ENCODE measurements around the gene ATXN7L1.

Gene ATXN7L1

DNA sequence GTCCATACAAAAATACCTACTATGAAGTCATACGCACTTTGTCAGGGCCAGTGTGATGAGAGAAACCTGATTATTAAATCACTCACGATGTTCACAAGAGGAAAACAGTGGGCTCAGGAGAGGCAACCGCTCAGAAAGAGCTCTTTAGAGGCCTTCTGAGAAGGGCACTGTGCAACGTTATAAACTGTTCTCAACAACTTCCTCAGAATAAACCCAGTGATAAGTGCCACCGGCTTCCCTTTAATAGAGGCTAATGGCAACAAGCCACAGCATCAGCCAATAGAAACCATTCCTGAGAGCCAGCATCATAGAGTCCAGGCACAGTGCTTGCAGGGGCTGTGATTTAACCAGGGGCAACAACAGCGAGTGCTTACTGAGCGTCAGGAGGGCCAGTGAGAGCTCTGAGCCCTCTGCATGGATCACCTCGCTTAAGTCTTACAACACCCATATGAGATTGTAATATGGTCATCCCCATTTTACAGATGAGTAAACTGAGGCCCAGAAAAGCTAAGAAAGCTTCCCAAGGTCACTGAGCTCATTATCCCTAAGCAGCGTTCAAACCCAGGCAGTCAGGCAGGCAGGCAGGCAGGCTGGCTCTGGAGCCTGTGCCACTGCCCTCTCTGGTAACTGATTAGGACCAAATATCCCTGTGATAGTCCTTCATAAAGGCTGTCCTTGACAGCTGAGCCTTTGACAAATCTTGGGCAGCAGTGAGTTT is 30.9 kb upstream of the ATXN7L1 start:
- H3K4me3 ChIP-seq (ENCODE audit: low read length in 2 of 2) = no peak overlapping the region
- H3K4me1 ChIP-seq (ENCODE audit: control insufficient read depth, insufficient read depth, low read length) = peaks cover 12% of the 10 kb centered on the region
- H3K27ac ChIP-seq (ENCODE audit: low read length) = peak overlapping the region; percentile 76

DNA sequence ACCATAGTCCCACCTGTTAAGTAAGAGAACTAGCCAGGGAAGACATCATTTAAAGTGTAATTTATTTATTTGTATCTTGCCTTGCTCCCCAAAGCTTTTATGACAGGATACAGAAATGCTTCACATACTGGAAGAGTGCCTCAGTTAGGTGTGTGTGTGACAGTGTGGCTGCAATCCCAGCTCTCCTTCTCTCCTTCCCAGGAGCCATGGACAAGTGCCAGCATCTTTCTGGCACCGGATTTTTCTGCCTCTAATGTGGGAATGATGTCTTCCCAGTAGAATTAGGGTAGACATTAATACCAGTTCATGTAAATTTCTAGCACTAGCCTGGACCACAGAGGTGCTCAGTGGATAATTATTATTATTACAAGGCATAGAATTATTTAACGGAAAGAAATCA is 30.3 kb upstream of the ATXN7L1 start:
- H3K9me3 ChIP-seq (ENCODE audit: control insufficient read depth in 2 of 2, low read length in 2 of 2) = no peaks in the 10 kb centered on the region
- peaks cover 12% of the 10 kb centered on the region for H3K4me1 ChIP-seq (ENCODE audit: control insufficient read depth, insufficient read depth, low read length)
- H3K9ac ChIP-seq (ENCODE audit: low read length in 2 of 2) = no peak overlapping the region
- H3K27ac ChIP-seq (ENCODE audit: low read length) = peak overlapping the region; percentile 76
- no peaks in the 10 kb centered on the region for H3K27me3 ChIP-seq (ENCODE audit: control insufficient read depth in 1 of 2, insufficient read depth in 2 of 2, low read length in 2 of 2)
- H3K4me3 ChIP-seq (ENCODE audit: low read length in 2 of 2) = no peak overlapping the region
- peaks cover 4 to 6% of the 10 kb centered on the region in 2 donors for H3K36me3 ChIP-seq (ENCODE audit: control insufficient read depth in 2 of 2, insufficient read depth in 2 of 2, low read length in 2 of 2)

More for the DNA sequence above, 30.9 kb upstream of the ATXN7L1 start:
- H3K36me3 ChIP-seq (ENCODE audit: control insufficient read depth in 2 of 2, insufficient read depth in 2 of 2, low read length in 2 of 2) = peaks cover 4 to 9% of the 10 kb centered on the region in 2 donors
- H3K27me3 ChIP-seq (ENCODE audit: control insufficient read depth in 1 of 2, insufficient read depth in 2 of 2, low read length in 2 of 2) = no peaks in the 10 kb centered on the region
- H3K9me3 ChIP-seq (ENCODE audit: control insufficient read depth in 2 of 2, low read length in 2 of 2) = no peaks in the 10 kb centered on the region
- no peak overlapping the region for H3K9ac ChIP-seq (ENCODE audit: low read length in 2 of 2)

DNA sequence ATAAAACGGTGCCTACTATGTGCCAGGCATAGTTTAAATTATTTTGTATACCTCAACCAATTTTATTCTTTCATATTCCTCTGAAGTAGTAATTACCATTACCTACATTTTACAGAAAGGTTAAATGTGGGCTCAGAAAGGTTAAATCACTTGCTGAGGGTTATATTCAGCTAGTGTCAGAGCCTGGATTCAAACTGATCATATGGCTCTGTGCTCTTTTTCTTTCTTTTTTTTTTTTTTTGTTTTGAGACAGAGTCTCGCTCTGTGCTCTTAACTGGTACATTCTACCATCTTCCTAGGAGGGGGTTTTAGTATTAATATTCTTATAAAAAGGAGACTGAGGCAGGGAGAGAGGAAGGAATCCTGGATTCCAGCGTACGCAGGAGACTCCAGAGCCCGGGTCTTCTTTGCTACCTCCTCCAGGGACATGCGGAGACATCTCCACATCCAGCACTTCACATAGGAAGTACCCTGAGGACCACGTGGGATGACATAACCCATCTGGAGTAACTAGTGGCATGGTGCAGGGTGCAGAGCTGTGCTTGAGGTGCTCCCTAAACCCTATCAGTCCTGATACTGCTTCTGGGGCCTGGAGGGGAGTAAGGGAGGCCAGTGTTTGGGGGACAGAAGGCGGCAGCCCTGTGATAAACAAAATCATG is 29.6 kb upstream of the ATXN7L1 start:
- peaks cover 12% of the 10 kb centered on the region for H3K4me1 ChIP-seq (ENCODE audit: control insufficient read depth, insufficient read depth, low read length)
- no peak overlapping the region for H3K4me3 ChIP-seq (ENCODE audit: low read length in 2 of 2)
- H3K9me3 ChIP-seq (ENCODE audit: control insufficient read depth in 2 of 2, low read length in 2 of 2) = no peaks in the 10 kb centered on the region
- H3K9ac ChIP-seq (ENCODE audit: low read length in 2 of 2) = no peak overlapping the region
- H3K36me3 ChIP-seq (ENCODE audit: control insufficient read depth in 2 of 2, insufficient read depth in 2 of 2, low read length in 2 of 2) = peaks cover 4 to 6% of the 10 kb centered on the region in 2 donors
- H3K27me3 ChIP-seq (ENCODE audit: control insufficient read depth in 1 of 2, insufficient read depth in 2 of 2, low read length in 2 of 2) = no peaks in the 10 kb centered on the region
- no peak overlapping the region for H3K27ac ChIP-seq (ENCODE audit: low read length)

DNA sequence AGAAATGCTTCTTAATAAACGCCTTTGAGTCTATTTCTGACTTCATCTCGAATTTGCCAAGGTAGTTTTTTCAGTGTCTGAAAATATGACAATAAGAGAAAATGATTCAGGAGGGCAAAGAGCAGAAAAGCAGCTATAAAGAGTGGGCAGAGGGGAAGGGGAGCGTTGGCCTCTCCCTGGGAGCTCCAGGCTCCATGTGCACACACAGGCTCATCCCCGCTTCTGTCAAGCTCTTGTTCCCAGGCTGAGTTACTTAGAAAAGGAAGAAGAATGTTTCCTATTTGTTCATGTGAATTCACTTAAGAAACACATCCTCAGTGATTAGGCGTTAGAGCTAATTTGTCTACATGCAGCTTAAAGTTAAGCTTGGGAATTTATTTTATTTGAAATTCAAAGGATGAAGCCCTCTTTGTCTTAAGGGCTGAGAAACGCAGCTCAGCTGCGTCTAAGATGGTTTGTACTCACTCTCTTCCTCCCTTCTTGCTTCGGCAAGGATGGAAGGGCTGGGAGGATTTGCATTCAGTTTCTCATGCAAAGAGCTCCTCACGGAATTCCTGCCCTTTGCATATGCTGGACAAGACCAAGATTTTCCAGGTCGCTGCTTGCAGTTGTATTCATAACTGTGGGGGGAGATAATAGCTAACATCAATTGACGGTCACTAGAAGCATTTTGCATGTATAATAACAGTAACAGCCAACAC is 29.0 kb upstream of the ATXN7L1 start:
- no peak overlapping the region for H3K4me3 ChIP-seq (ENCODE audit: low read length in 2 of 2)
- no peak overlapping the region for H3K27ac ChIP-seq (ENCODE audit: low read length)
- H3K27me3 ChIP-seq (ENCODE audit: control insufficient read depth in 1 of 2, insufficient read depth in 2 of 2, low read length in 2 of 2) = no peaks in the 10 kb centered on the region
- no peak overlapping the region for H3K9ac ChIP-seq (ENCODE audit: low read length in 2 of 2)
- H3K36me3 ChIP-seq (ENCODE audit: control insufficient read depth in 2 of 2, insufficient read depth in 2 of 2, low read length in 2 of 2) = peaks cover 0 to 2% of the 10 kb centered on the region in 2 donors
- H3K4me1 ChIP-seq (ENCODE audit: control insufficient read depth, insufficient read depth, low read length) = peaks cover 12% of the 10 kb centered on the region
- no peaks in the 10 kb centered on the region for H3K9me3 ChIP-seq (ENCODE audit: control insufficient read depth in 2 of 2, low read length in 2 of 2)

DNA sequence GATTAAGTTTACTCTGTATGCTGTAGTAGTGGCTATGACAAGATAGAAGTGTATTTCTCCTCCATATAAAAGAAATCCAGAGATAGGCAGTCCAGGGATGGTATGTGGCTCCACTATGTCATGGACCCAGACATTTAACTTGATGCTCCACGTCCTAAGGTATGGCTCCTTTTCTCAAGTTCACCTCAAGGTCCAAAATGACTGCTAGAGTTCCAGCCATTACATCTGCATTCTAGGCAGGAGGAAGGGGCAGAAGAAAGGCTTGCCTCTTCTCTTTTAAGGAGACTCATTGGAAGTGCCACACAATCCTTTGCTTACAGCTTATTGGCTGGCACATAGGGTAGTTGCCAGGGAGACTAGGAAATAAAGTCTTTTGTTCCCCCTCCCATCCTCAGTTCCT is 27.7 kb upstream of the ATXN7L1 start:
- Histone ChIP-seq H3K27ac (ENCODE audit: low read length) (no peak overlapping the region), H3K9me3 (ENCODE audit: control insufficient read depth in 2 of 2, low read length in 2 of 2) (no peaks in the 10 kb centered on the region), H3K4me3 (ENCODE audit: low read length in 2 of 2) (no peak overlapping the region), H3K36me3 (ENCODE audit: control insufficient read depth in 2 of 2, insufficient read depth in 2 of 2, low read length in 2 of 2) (no peaks in the 10 kb centered on the region), H3K4me1 (ENCODE audit: control insufficient read depth, insufficient read depth, low read length) (peaks cover 12% of the 10 kb centered on the region), H3K9ac (ENCODE audit: low read length in 2 of 2) (no peak overlapping the region), H3K27me3 (ENCODE audit: control insufficient read depth in 1 of 2, insufficient read depth in 2 of 2, low read length in 2 of 2) (no peaks in the 10 kb centered on the region)

DNA sequence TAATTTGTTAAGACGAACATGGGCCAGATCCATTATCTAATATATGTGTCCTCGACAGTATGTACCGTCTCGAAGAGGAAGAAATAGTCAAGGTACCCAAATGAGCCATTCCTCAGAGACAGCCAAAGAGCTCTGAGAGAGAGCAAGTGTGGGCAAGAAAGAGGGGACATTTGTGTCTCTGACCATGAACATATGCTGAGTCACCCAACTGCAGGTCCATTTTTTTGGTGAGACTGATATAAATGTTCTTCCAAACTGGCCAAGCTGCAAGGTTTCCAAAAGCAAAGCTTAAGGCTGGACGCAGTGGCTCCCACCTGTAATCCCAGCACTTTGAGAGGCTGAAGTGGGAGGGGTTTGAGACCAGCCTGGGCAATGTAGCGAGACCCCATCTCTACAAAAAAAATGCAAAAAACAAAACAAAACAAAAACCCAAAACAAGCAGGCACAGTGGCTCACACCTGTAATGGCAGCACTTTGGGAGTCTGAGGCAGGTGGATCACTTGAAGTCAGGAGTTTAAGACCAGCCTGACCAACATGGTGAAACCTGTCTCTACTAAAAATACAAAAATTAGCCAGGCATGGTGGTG is 26.0 kb upstream of the ATXN7L1 start:
- Histone ChIP-seq H3K27me3 (ENCODE audit: control insufficient read depth in 1 of 2, insufficient read depth in 2 of 2, low read length in 2 of 2) (no peaks in the 10 kb centered on the region), H3K4me1 (ENCODE audit: control insufficient read depth, insufficient read depth, low read length) (peaks cover 10% of the 10 kb centered on the region), H3K4me3 (ENCODE audit: low read length in 2 of 2) (no peak overlapping the region), H3K36me3 (ENCODE audit: control insufficient read depth in 2 of 2, insufficient read depth in 2 of 2, low read length in 2 of 2) (no peaks in the 10 kb centered on the region), H3K9ac (ENCODE audit: low read length in 2 of 2) (no peak overlapping the region), H3K27ac (ENCODE audit: low read length) (no peak overlapping the region), H3K9me3 (ENCODE audit: control insufficient read depth in 2 of 2, low read length in 2 of 2) (no peaks in the 10 kb centered on the region)

DNA sequence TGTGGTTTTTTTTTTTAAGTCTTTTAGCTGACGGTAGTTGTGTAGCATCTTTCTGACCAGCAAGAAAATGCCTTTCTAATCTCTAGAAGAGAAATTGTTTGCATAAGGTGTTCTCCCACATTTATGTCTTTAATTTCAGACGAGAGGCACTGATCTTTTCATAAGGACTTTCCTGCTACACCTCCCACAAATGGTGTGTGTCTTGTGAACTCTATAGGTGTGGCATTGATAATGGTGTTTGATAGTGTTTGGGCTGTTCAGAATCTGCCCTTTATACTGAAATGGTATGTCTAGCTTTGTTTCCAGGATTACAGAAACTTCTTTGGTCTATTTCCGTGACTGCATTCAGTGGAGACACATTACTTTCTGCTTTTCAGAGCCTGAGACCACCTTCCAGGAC is 21.6 kb upstream of the ATXN7L1 start:
- Histone ChIP-seq H3K4me1 (ENCODE audit: control insufficient read depth, insufficient read depth, low read length) (peaks cover 4% of the 10 kb centered on the region), H3K4me3 (ENCODE audit: low read length in 2 of 2) (no peak overlapping the region), H3K27ac (ENCODE audit: low read length) (no peak overlapping the region), H3K36me3 (ENCODE audit: control insufficient read depth in 2 of 2, insufficient read depth in 2 of 2, low read length in 2 of 2) (peaks cover 0 to 6% of the 10 kb centered on the region in 2 donors), H3K27me3 (ENCODE audit: control insufficient read depth in 1 of 2, insufficient read depth in 2 of 2, low read length in 2 of 2) (no peaks in the 10 kb centered on the region), H3K9ac (ENCODE audit: low read length in 2 of 2) (no peak overlapping the region), H3K9me3 (ENCODE audit: control insufficient read depth in 2 of 2, low read length in 2 of 2) (no peaks in the 10 kb centered on the region)

DNA sequence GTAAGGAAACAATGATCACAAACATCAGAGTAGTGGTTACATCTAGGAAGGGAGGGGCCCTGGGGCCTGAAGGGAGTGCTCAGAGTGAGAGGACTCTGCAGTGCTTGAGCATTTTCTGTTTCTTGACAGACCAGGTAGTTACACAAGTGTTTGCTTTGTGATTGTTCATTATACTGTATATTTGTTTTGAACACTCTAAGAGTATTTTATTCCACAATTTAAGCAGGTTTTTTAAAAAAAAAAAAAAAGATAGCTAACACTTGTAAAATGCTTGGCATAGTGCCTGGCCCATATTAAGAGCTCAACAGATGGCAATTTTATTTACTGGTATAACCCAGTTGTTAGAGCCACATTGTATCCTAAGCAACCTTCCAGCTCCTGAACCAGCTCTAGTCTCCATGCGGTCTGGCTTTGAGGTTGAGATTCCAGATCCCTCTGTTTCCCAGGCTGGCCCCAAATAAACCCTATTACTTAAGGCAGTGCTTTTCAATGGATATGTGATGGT is 20.1 kb upstream of the ATXN7L1 start:
- H3K4me1 ChIP-seq (ENCODE audit: control insufficient read depth, insufficient read depth, low read length) = peaks cover 4% of the 10 kb centered on the region
- H3K36me3 ChIP-seq (ENCODE audit: control insufficient read depth in 2 of 2, insufficient read depth in 2 of 2, low read length in 2 of 2) = peaks cover 4 to 11% of the 10 kb centered on the region in 2 donors
- H3K9me3 ChIP-seq (ENCODE audit: control insufficient read depth in 2 of 2, low read length in 2 of 2) = no peaks in the 10 kb centered on the region
- H3K4me3 ChIP-seq (ENCODE audit: low read length in 2 of 2) = no peak overlapping the region
- no peaks in the 10 kb centered on the region for H3K27me3 ChIP-seq (ENCODE audit: control insufficient read depth in 1 of 2, insufficient read depth in 2 of 2, low read length in 2 of 2)
- H3K9ac ChIP-seq (ENCODE audit: low read length in 2 of 2) = no peak overlapping the region
- no peak overlapping the region for H3K27ac ChIP-seq (ENCODE audit: low read length)

DNA sequence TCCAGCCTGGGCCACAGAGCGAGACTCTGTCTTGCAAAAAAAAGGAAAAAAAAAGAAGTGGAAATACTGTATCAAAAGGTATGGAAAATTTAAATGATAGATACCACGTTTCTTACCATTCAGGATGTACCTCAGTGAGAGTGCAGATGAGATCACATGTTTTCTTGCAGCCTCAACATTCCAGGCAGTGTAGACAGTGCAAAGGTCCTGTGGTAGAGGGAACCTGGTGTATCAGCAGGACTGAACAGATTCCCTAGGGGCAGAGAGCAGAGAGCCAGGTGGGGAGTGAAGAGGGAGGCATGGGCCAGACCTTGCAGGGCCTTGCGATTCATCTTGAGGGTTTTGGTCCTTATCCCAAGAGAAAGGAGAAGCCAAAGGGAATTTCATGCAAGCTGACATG is 17.7 kb upstream of the ATXN7L1 start:
- Histone ChIP-seq H3K36me3 (ENCODE audit: control insufficient read depth in 2 of 2, insufficient read depth in 2 of 2, low read length in 2 of 2) (peaks cover 15 to 17% of the 10 kb centered on the region in 2 donors), H3K4me1 (ENCODE audit: control insufficient read depth, insufficient read depth, low read length) (peaks cover 4% of the 10 kb centered on the region), H3K9me3 (ENCODE audit: control insufficient read depth in 2 of 2, low read length in 2 of 2) (no peaks in the 10 kb centered on the region), H3K27ac (ENCODE audit: low read length) (no peak overlapping the region), H3K4me3 (ENCODE audit: low read length in 2 of 2) (no peak overlapping the region), H3K9ac (ENCODE audit: low read length in 2 of 2) (no peak overlapping the region), H3K27me3 (ENCODE audit: control insufficient read depth in 1 of 2, insufficient read depth in 2 of 2, low read length in 2 of 2) (no peaks in the 10 kb centered on the region)

DNA sequence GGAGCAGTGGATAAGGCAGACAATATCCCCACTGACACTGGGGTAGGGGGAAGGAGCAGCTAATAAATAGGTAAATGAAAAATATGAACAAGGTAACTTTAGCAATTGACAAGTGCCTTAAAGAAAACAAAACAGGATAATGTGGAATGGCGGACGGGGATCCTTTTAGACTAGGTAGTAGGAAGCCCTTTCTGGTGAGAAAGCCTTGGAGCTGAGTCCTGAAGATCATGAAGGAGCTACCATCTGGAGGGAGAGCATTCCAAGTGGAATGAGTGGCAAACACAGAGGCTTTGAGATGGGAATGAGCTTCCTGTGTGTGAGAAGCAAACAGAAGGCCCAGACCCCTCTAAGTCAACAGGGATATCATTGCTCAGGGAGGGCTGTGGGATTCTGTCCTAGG is 16.0 kb upstream of the ATXN7L1 start:
- Histone ChIP-seq H3K4me3 (ENCODE audit: low read length in 2 of 2) (no peak overlapping the region), H3K9me3 (ENCODE audit: control insufficient read depth in 2 of 2, low read length in 2 of 2) (no peaks in the 10 kb centered on the region), H3K27ac (ENCODE audit: low read length) (no peak overlapping the region), H3K27me3 (ENCODE audit: control insufficient read depth in 1 of 2, insufficient read depth in 2 of 2, low read length in 2 of 2) (no peaks in the 10 kb centered on the region), H3K4me1 (ENCODE audit: control insufficient read depth, insufficient read depth, low read length) (peaks cover 8% of the 10 kb centered on the region), H3K36me3 (ENCODE audit: control insufficient read depth in 2 of 2, insufficient read depth in 2 of 2, low read length in 2 of 2) (peaks cover 15 to 17% of the 10 kb centered on the region in 2 donors), H3K9ac (ENCODE audit: low read length in 2 of 2) (no peak overlapping the region)

Data from stomach smooth muscle (tissue), 2 donors.